Putamen (tissue), 1 donor: Measurements from ENCODE around the gene SLC39A9.

Source experiments
- DNase-seq: peaks from one replicate; pipeline ENCODE4 v3.0.0-alpha.2; 2016; ENCODE audit warnings: low spot score

Gene SLC39A9

GRCh38 chr14:69500096-69500495 lies 101.6 kb downstream of the SLC39A9 start:
- DNase-seq = no peak

GRCh38 chr14:69500736-69501135 lies 102.2 kb downstream of the SLC39A9 start:
- no peak for DNase-seq

GRCh38 chr14:69501423-69501838 lies 102.9 kb downstream of the SLC39A9 start:
- peak; percentile 38 for DNase-seq

- no peak for DNase-seq
These were observed 106.3 kb downstream of the SLC39A9 start for GRCh38 chr14:69504775-69505174.

- DNase-seq = no peak
These were observed 107.1 kb downstream of the SLC39A9 start for GRCh38 chr14:69505338-69506240.

GRCh38 chr14:69506241-69506595 lies 107.7 kb downstream of the SLC39A9 start:
- DNase-seq = no peak
